Erythroblast (primary cell): ENCODE data around the gene CCDC32.

ENCODE experiments used
- GATA1 ChIP-seq: IDR thresholded peaks from 2 replicates; pipeline ENCODE4 v1.6.1; 2011; ENCODE audit warnings: low read depth, mild to moderate bottlenecking, control low read depth, low read length, moderate library complexity
- POLR2A ChIP-seq: IDR thresholded peaks from 2 replicates; pipeline ENCODE4 v1.6.1; 2011; ENCODE audit warnings: mild to moderate bottlenecking, low read length

DNA sequence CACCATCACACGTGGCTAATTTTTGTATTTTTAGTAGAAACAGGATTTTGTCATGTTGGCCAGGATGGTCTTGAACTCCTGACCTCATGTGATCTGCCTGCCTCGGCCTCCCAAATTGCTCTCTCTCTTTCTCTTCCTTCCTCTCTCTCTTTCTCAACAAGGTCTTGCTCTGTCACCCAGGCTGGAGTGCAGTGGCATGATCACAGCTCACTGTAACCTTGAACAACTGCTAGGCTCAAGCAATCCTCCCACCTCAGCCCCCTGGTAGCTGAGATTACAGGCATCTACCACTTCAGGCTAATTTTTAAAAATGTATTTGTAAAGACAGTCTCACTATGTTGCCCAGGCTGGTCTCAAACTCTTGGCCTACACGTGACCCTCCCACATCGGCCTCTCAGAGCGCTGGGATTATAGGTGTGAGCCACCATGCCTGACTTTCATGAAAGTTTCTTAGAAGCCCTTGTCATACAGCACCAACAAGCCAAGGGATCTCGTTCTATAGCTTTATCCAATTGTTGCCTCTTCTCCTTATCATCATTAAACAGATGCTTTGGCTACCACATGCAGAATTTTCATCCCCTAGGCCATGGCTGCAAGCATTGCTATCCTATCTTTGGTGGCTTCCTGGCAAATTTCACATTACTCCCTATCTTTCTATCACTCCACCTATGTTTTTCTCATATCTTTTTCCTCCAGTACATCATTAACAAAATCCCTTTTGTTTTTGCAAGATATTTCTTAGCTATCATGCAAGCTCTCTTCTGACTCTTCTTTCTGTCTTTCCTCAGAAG, 5.7 kb downstream of the CCDC32 start:
- TF ChIP-seq POLR2A (no peak), GATA1 (no peak)
